Panc1 (cell line): Measurements from ENCODE around the gene TMEM165. TPM values are rescaled to one million over a fixed set of nuclear protein-coding genes. Genes with fewer than 3 reads are reported as not detected.
A peak's percentile ranks its signal among the peaks of the same experiment; 100 is the strongest.

ENCODE experiments used
- ATAC-seq: fragments of 200-7000 bp; cut with Tn5 transposase; 2 replicates; pipeline ENCODE4 v1.9.1; 2020; ENCODE audit warnings: mild to moderate bottlenecking, moderate library complexity
- BruUV-seq: library from RNA; stranded (reverse); fragments of 400-500 nt; replicated peaks from 2 replicates; lab custom pipeline; 2021; lab: Mats Ljungman, UMichigan
- CTCF ChIA-PET: fragments of 300-600 bp; sonication (Branson Sonifier 250); formaldehyde crosslinking; loops from one replicate; lab custom pipeline; 2022; ENCODE audit warnings: antibody characterized with exemption; lab: Charles Lee
- POLR2A ChIA-PET: fragments of 300-600 bp; sonication (Branson Sonifier 250); formaldehyde crosslinking; loops from one replicate; lab custom pipeline; 2022; ENCODE audit warnings: antibody characterized with exemption; lab: Charles Lee
- DNase-seq: peaks from one replicate; pipeline ENCODE4 v3.0.0-alpha.2; 2010; ENCODE audit warnings: low read depth, low spot score
- H3K27ac ChIP-seq: 2 replicates; pipeline ENCODE4 v1.5.1; 2011; ENCODE audit warnings: mild to moderate bottlenecking, low read length, inconsistent platforms
- H3K27me3 ChIP-seq: fragments of 200-500 bp; sonication (Bioruptor generic); 2 replicates; pipeline ENCODE4 v1.6.0; 2014; ENCODE audit warnings: low read length, inconsistent platforms; ENCODE audit not compliant: control insufficient read depth, insufficient read depth
- H3K36me3 ChIP-seq: fragments of 200-500 bp; sonication (Bioruptor generic); 2 replicates; pipeline ENCODE4 v1.5.1; 2014; ENCODE audit warnings: inconsistent platforms, mild to moderate bottlenecking, low read length, moderate library complexity; ENCODE audit not compliant: control insufficient read depth, insufficient read depth
- H3K4me1 ChIP-seq: 2 replicates; pipeline ENCODE4 v1.5.1; 2011; ENCODE audit warnings: inconsistent platforms, mild to moderate bottlenecking, low read length, moderate library complexity; ENCODE audit not compliant: control insufficient read depth, insufficient read depth
- H3K4me3 ChIP-seq, 2 experiments: 2 replicates each; pipeline ENCODE4 v1.5.1; 2011 to 2012; ENCODE audit warnings: low read depth in 2 of 2, low read length in 2 of 2, mild to moderate bottlenecking in 2 of 2, inconsistent platforms in 1 of 2, moderate library complexity in 1 of 2
- H3K9me3 ChIP-seq: fragments of 200-500 bp; sonication (Bioruptor generic); 2 replicates; pipeline ENCODE4 v1.5.1; 2014; ENCODE audit warnings: low read depth, mild to moderate bottlenecking, inconsistent platforms, low read length, moderate library complexity; ENCODE audit not compliant: control insufficient read depth, insufficient read depth
- POLR2AphosphoS5 ChIP-seq: IDR thresholded peaks from 2 replicates; pipeline ENCODE4 v1.6.1; 2012; ENCODE audit warnings: mild to moderate bottlenecking, low read depth, low read length, moderate library complexity
- SIN3A ChIP-seq: IDR thresholded peaks from 2 replicates; pipeline ENCODE4 v1.6.1; 2012; ENCODE audit warnings: low read depth, mild to moderate bottlenecking, low read length, moderate library complexity, borderline replicate concordance; ENCODE audit not compliant: insufficient read depth
- TCF7L2 ChIP-seq: IDR thresholded peaks from 2 replicates; pipeline ENCODE4 v1.6.1; 2011; ENCODE audit warnings: mild to moderate bottlenecking, low read depth, low read length, inconsistent platforms
- in situ Hi-C: cut with HindIII; loops from 2 replicates; pipeline ENCODE4 v1.10.0; 2016; ENCODE audit warnings: low sequenced_read_pairs, low pct_unique_long_range_greater_than_20kb
- intact Hi-C: fragments of 100-400 bp; cut with micrococcal nuclease; formaldehyde crosslinking; loops from one replicate; pipeline ENCODE4 v1.10.0; 2022; ENCODE audit not compliant: unreplicated experiment
- total RNA-seq: library from RNA; stranded (reverse); gene quantifications from one replicate; pipeline ENCODE4 v1.2.1, GENCODE V29; 2021; ENCODE audit not compliant: unreplicated experiment
- TF ChIP-seq, protein P1 (sequence below): fragments of 450-650 bp; IDR thresholded peaks from 2 replicates; pipeline ENCODE4 v1.5.1; 2017; ENCODE audit warnings: mild to moderate bottlenecking
- TF ChIP-seq, protein P2 (sequence below), 2 experiments: IDR thresholded peaks; 2 replicates each; pipeline ENCODE4 v1.6.1; 2011 to 2012; ENCODE audit warnings: low read depth in 2 of 2, control low read depth in 1 of 2, low read length in 1 of 2, mild to moderate bottlenecking in 1 of 2, moderate library complexity in 1 of 2; ENCODE audit not compliant: insufficient read depth in 1 of 2

Gene TMEM165
- total RNA-seq, 1 experiment from 2014 or later, result 54.6 TPM

GRCh38 chr4:55397126-55397436, 1.3 kb downstream of the TMEM165 start:
- TSS peak; percentile 72 for BruUV-seq
- ATAC-seq (no peak), DNase-seq (no peak)
- Histone ChIP-seq H3K36me3 (peaks cover 2% of the 10 kb centered on the region), H3K27me3 (no peaks in the 10 kb centered on the region), H3K9me3 (no peaks in the 10 kb centered on the region), H3K4me3 (peak overlapping the region; percentile 79 to 93), H3K27ac (peak overlapping the region; percentile 78), H3K4me1 (peaks cover 9% of the 10 kb centered on the region)
- in situ Hi-C loops, result no loop called here
- ChIA-PET CTCF (no interaction called here), POLR2A (no interaction called here)
- intact Hi-C loops, result loop anchor here (5.0 kb wide), 1 partner anchor 50 kb away; the partner anchor contains the start of gene SRD5A3
- TF ChIP-seq, protein P1, sequence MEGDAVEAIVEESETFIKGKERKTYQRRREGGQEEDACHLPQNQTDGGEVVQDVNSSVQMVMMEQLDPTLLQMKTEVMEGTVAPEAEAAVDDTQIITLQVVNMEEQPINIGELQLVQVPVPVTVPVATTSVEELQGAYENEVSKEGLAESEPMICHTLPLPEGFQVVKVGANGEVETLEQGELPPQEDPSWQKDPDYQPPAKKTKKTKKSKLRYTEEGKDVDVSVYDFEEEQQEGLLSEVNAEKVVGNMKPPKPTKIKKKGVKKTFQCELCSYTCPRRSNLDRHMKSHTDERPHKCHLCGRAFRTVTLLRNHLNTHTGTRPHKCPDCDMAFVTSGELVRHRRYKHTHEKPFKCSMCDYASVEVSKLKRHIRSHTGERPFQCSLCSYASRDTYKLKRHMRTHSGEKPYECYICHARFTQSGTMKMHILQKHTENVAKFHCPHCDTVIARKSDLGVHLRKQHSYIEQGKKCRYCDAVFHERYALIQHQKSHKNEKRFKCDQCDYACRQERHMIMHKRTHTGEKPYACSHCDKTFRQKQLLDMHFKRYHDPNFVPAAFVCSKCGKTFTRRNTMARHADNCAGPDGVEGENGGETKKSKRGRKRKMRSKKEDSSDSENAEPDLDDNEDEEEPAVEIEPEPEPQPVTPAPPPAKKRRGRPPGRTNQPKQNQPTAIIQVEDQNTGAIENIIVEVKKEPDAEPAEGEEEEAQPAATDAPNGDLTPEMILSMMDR, result no peak
- TF ChIP-seq SIN3A (no peak), POLR2AphosphoS5 (no peak), TCF7L2 (no peak)

GRCh38 chr4:55397520-55398321, 2.0 kb downstream of the TMEM165 start:
- in situ Hi-C loops, result no loop called here
- no TSS peak for BruUV-seq
- ChIA-PET CTCF (no interaction called here), POLR2A (no interaction called here)
- Histone ChIP-seq H3K4me3 (peak overlapping the region; percentile 79 to 93), H3K4me1 (peaks cover 9% of the 10 kb centered on the region), H3K27ac (peak overlapping the region; percentile 78), H3K27me3 (no peaks in the 10 kb centered on the region), H3K9me3 (no peaks in the 10 kb centered on the region), H3K36me3 (peaks cover 2% of the 10 kb centered on the region)
- ATAC-seq (no peak), DNase-seq (no peak)
- intact Hi-C loops, result loop anchor here (5.0 kb wide), 1 partner anchor 50 kb away; the partner anchor contains the start of gene SRD5A3
- TF ChIP-seq, protein P2, sequence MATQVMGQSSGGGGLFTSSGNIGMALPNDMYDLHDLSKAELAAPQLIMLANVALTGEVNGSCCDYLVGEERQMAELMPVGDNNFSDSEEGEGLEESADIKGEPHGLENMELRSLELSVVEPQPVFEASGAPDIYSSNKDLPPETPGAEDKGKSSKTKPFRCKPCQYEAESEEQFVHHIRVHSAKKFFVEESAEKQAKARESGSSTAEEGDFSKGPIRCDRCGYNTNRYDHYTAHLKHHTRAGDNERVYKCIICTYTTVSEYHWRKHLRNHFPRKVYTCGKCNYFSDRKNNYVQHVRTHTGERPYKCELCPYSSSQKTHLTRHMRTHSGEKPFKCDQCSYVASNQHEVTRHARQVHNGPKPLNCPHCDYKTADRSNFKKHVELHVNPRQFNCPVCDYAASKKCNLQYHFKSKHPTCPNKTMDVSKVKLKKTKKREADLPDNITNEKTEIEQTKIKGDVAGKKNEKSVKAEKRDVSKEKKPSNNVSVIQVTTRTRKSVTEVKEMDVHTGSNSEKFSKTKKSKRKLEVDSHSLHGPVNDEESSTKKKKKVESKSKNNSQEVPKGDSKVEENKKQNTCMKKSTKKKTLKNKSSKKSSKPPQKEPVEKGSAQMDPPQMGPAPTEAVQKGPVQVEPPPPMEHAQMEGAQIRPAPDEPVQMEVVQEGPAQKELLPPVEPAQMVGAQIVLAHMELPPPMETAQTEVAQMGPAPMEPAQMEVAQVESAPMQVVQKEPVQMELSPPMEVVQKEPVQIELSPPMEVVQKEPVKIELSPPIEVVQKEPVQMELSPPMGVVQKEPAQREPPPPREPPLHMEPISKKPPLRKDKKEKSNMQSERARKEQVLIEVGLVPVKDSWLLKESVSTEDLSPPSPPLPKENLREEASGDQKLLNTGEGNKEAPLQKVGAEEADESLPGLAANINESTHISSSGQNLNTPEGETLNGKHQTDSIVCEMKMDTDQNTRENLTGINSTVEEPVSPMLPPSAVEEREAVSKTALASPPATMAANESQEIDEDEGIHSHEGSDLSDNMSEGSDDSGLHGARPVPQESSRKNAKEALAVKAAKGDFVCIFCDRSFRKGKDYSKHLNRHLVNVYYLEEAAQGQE (IDR thresholded peaks at IDR 0.05; ENCODE audit: insufficient read depth in 1 of 2, low read depth in 2 of 2, low read length in 1 of 2), result no peak
- TF ChIP-seq SIN3A (no peak), TCF7L2 (no peak), POLR2AphosphoS5 (no peak)
- TF ChIP-seq, protein P1, result no peak
